ENCODE measurements around the gene ROM1.
"Not testable (repeated sequence)": the region's sequence is repeated elsewhere in the genome, so short reads cannot be mapped to it uniquely, and the experiment has no call there.

Gene ROM1

GRCh38 chr11:62610403-62610802 lies 2.7 kb upstream of the ROM1 start:
- DNase-seq (ENCODE audit: low read depth): no peak

- no peak for DNase-seq (ENCODE audit: low read depth)
Observed at GRCh38 chr11:62610814-62611704, 2.0 kb upstream of the ROM1 start.

- no peak for DNase-seq (ENCODE audit: low read depth)
Observed at GRCh38 chr11:62611705-62612365, 1.2 kb upstream of the ROM1 start.

GRCh38 chr11:62613291-62613778 lies 278 bp downstream of the ROM1 start:
- DNase-seq (ENCODE audit: low read depth): no peak

GRCh38 chr11:62614275-62614674 lies 1.2 kb downstream of the ROM1 start:
- DNase-seq (ENCODE audit: low read depth): peak; percentile 41

GRCh38 chr11:62615521-62615920 lies 2.5 kb downstream of the ROM1 start:
- DNase-seq (ENCODE audit: low read depth): no peak

- DNase-seq (ENCODE audit: low read depth): not testable (repeated sequence)
Observed at GRCh38 chr11:62616957-62617356, 3.9 kb downstream of the ROM1 start.

GRCh38 chr11:62621027-62621566 lies 8.0 kb downstream of the ROM1 start:
- DNase-seq (ENCODE audit: low read depth): no peak

GRCh38 chr11:62621567-62622470 lies 8.8 kb downstream of the ROM1 start, which contains the start of gene B3GAT3:
Gene B3GAT3, minus strand, starts transcription at chr11:62621986. Its CDS starts 39 bp downstream, at chr11:62621947.
- DNase-seq (ENCODE audit: low read depth): peak; percentile 97

GRCh38 chr11:62622476-62623089 lies 9.5 kb downstream of the ROM1 start:
- DNase-seq (ENCODE audit: low read depth): no peak

GRCh38 chr11:62627713-62628112 lies 14.7 kb downstream of the ROM1 start:
- DNase-seq (ENCODE audit: low read depth): no peak

GRCh38 chr11:62632492-62632891 lies 19.4 kb downstream of the ROM1 start:
- no peak for DNase-seq (ENCODE audit: low read depth)

GRCh38 chr11:62644220-62644619 lies 31.2 kb downstream of the ROM1 start:
- DNase-seq (ENCODE audit: low read depth): no peak

GRCh38 chr11:62645671-62645945 lies 32.6 kb downstream of the ROM1 start:
- no peak for DNase-seq (ENCODE audit: low read depth)

- peak; percentile 99 for DNase-seq (ENCODE audit: low read depth)
Observed at GRCh38 chr11:62645946-62646824, 33.1 kb downstream of the ROM1 start, which contains the start of gene GANAB. Gene GANAB, minus strand, starts transcription at chr11:62646613. Its CDS starts 14 bp downstream, at chr11:62646599.

- DNase-seq (ENCODE audit: low read depth): no peak
Observed at GRCh38 chr11:62646825-62647608, 34.0 kb downstream of the ROM1 start.

- no peak for DNase-seq (ENCODE audit: low read depth)
Observed at GRCh38 chr11:62647609-62648005, 34.5 kb downstream of the ROM1 start.

GRCh38 chr11:62648185-62648966 lies 35.3 kb downstream of the ROM1 start:
- no peak for DNase-seq (ENCODE audit: low read depth)

GRCh38 chr11:62648967-62649364 lies 35.9 kb downstream of the ROM1 start:
- no peak for DNase-seq (ENCODE audit: low read depth)
